ENCODE measurements around the gene UBL7. TPM values are rescaled to one million over a fixed set of nuclear protein-coding genes. Genes with fewer than 3 reads are reported as not detected.

UBL7 gene
- total RNA-seq, 1 experiment from 2014 or later, result 47.5 TPM

- peak overlapping the region in 1 of 3 experiments; percentile 44; a peak in 1 of 7 replicates for H3K27ac Mint-ChIP-seq
- no peak overlapping the region for H3K9ac ChIP-seq (ENCODE audit: extremely low read depth, insufficient read length, low read length)
Measured at GRCh38 chr15:74414603-74415338, 46.2 kb downstream of the UBL7 start.

More at GRCh38 chr15:74414603-74415338, 46.2 kb downstream of the UBL7 start:
- Histone ChIP-seq H2BK5ac (ENCODE audit: insufficient read length, low read length) (no peak overlapping the region), H3K9me3 (ENCODE audit: control insufficient read depth, low read depth, low read length) (no peaks in the 10 kb centered on the region), H2BK20ac (ENCODE audit: low read depth, low read length, poor library complexity, severe bottlenecking) (no peak overlapping the region), H2AFZ (ENCODE audit: low read length) (no peak overlapping the region), H2BK120ac (ENCODE audit: low read depth, low read length, poor library complexity, severe bottlenecking) (no peak overlapping the region), H2BK12ac (ENCODE audit: insufficient read length, low read depth, low read length) (no peak overlapping the region), H2BK15ac (ENCODE audit: low read depth, low read length) (no peak overlapping the region), H3K14ac (ENCODE audit: insufficient read depth, low read length) (no peak overlapping the region), H3K79me1 (ENCODE audit: insufficient read depth, low read depth, low read length, poor library complexity, severe bottlenecking) (no peaks in the 10 kb centered on the region), H3T11ph (ENCODE audit: low read length) (no peak overlapping the region), H3K27me3 (ENCODE audit: insufficient read depth, low read length) (no peaks in the 10 kb centered on the region), H3K56ac (ENCODE audit: insufficient read length, low read depth, low read length) (no peak overlapping the region), H3K79me2 (ENCODE audit: insufficient read depth, low read length) (no peaks in the 10 kb centered on the region), H3K23ac (ENCODE audit: insufficient read length, low read depth, low read length) (no peak overlapping the region), H3K18ac (ENCODE audit: insufficient read length, low read depth, low read length) (no peak overlapping the region), H4K20me1 (ENCODE audit: control insufficient read depth, insufficient read depth, insufficient read length) (no peaks in the 10 kb centered on the region), H3K27ac (ENCODE audit: insufficient read length, low read depth, low read length) (no peak overlapping the region), H4K8ac (replicated peaks; ENCODE audit: insufficient read length, low read depth, low read length) (no peak overlapping the region), H2AK5ac (ENCODE audit: insufficient read length, low read length) (no peak overlapping the region), H3K4me2 (ENCODE audit: insufficient read depth, insufficient read length, low read length) (no peak overlapping the region), H4K91ac (ENCODE audit: insufficient read length, low read depth, low read length) (no peak overlapping the region), H4K5ac (ENCODE audit: insufficient read length, low read depth, low read length) (no peak overlapping the region), H3K23me2 (ENCODE audit: insufficient read length, low read depth, low read length, poor library complexity, severe bottlenecking) (no peaks in the 10 kb centered on the region), H3K4me1 (ENCODE audit: insufficient read depth, low read length) (no peaks in the 10 kb centered on the region), H3K4ac (ENCODE audit: low read depth, low read length) (no peak overlapping the region)
- Mint-ChIP-seq H3K4me1 (no peaks in the 10 kb centered on the region; a peak in 1 of 4 replicates), H3K4me3 (no peak overlapping the region), H3K27me3 (ENCODE audit: low read depth) (no peaks in the 10 kb centered on the region), H3K9me3 (no peaks in the 10 kb centered on the region), H3K36me3 (ENCODE audit: insufficient read depth in 1 of 3, low read depth in 3 of 3) (peaks cover 11 to 16% (median 13%) of the 10 kb centered on the region in 3 experiments)
- TF ChIP-seq, protein P1, sequence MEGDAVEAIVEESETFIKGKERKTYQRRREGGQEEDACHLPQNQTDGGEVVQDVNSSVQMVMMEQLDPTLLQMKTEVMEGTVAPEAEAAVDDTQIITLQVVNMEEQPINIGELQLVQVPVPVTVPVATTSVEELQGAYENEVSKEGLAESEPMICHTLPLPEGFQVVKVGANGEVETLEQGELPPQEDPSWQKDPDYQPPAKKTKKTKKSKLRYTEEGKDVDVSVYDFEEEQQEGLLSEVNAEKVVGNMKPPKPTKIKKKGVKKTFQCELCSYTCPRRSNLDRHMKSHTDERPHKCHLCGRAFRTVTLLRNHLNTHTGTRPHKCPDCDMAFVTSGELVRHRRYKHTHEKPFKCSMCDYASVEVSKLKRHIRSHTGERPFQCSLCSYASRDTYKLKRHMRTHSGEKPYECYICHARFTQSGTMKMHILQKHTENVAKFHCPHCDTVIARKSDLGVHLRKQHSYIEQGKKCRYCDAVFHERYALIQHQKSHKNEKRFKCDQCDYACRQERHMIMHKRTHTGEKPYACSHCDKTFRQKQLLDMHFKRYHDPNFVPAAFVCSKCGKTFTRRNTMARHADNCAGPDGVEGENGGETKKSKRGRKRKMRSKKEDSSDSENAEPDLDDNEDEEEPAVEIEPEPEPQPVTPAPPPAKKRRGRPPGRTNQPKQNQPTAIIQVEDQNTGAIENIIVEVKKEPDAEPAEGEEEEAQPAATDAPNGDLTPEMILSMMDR (conservative IDR thresholded peaks at IDR 0.05), result no peak
- no CpG with 5 or more reads among the region's 12 CpGs for WGBS (ENCODE audit: extremely low coverage, insufficient read length, low lambda C conversion rate)
- DNase-seq, result no peak

Measured in H9 (cell line).